ENCODE data around the gene CGB3. TPM values are rescaled to one million over a fixed set of nuclear protein-coding genes. Genes with fewer than 3 reads are reported as not detected.

CGB3 gene
- total RNA-seq, 1 experiment from 2014 or later: 0.46 TPM

- no peak overlapping the region for H3K56ac ChIP-seq (ENCODE audit: insufficient read length, low read depth, low read length)
- WGBS (ENCODE audit: extremely low coverage, insufficient read length, low lambda C conversion rate): no CpG with 5 or more reads among the region's 3 CpGs
- no peak for DNase-seq
- H3K27me3 Mint-ChIP-seq (ENCODE audit: low read depth): no peaks in the 10 kb centered on the region
- H2BK5ac ChIP-seq (ENCODE audit: insufficient read length, low read length): no peak overlapping the region
- H2AK5ac ChIP-seq (ENCODE audit: insufficient read length, low read length): no peak overlapping the region
- no peaks in the 10 kb centered on the region for H3K23me2 ChIP-seq (ENCODE audit: insufficient read length, low read depth, low read length, poor library complexity, severe bottlenecking)
- H3K4me1 ChIP-seq (ENCODE audit: insufficient read depth, low read length): no peaks in the 10 kb centered on the region
- no peak overlapping the region for H3K18ac ChIP-seq (ENCODE audit: insufficient read length, low read depth, low read length)
- H3K79me1 ChIP-seq (ENCODE audit: insufficient read depth, low read depth, low read length, poor library complexity, severe bottlenecking): no peaks in the 10 kb centered on the region
- H3K27ac Mint-ChIP-seq: no peak overlapping the region
- no peak overlapping the region for H3K23ac ChIP-seq (ENCODE audit: insufficient read length, low read depth, low read length)
- no peak overlapping the region for H3K9ac ChIP-seq (ENCODE audit: extremely low read depth, insufficient read length, low read length)
- H2BK120ac ChIP-seq (ENCODE audit: low read depth, low read length, poor library complexity, severe bottlenecking): no peak overlapping the region
- TF ChIP-seq, protein P1, sequence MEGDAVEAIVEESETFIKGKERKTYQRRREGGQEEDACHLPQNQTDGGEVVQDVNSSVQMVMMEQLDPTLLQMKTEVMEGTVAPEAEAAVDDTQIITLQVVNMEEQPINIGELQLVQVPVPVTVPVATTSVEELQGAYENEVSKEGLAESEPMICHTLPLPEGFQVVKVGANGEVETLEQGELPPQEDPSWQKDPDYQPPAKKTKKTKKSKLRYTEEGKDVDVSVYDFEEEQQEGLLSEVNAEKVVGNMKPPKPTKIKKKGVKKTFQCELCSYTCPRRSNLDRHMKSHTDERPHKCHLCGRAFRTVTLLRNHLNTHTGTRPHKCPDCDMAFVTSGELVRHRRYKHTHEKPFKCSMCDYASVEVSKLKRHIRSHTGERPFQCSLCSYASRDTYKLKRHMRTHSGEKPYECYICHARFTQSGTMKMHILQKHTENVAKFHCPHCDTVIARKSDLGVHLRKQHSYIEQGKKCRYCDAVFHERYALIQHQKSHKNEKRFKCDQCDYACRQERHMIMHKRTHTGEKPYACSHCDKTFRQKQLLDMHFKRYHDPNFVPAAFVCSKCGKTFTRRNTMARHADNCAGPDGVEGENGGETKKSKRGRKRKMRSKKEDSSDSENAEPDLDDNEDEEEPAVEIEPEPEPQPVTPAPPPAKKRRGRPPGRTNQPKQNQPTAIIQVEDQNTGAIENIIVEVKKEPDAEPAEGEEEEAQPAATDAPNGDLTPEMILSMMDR (conservative IDR thresholded peaks at IDR 0.05): no peak
- peaks cover 29 to 75% (median 70%) of the 10 kb centered on the region in 3 experiments for H3K36me3 Mint-ChIP-seq (ENCODE audit: insufficient read depth in 1 of 3, low read depth in 3 of 3)
- H2BK15ac ChIP-seq (ENCODE audit: low read depth, low read length): no peak overlapping the region
- no peak overlapping the region for H4K8ac ChIP-seq (replicated peaks; ENCODE audit: insufficient read length, low read depth, low read length)
- H4K91ac ChIP-seq (ENCODE audit: insufficient read length, low read depth, low read length): no peak overlapping the region
- no peak overlapping the region for H2BK20ac ChIP-seq (ENCODE audit: low read depth, low read length, poor library complexity, severe bottlenecking)
- no peaks in the 10 kb centered on the region for H4K20me1 ChIP-seq (ENCODE audit: control insufficient read depth, insufficient read depth, insufficient read length)
- H3K9me3 Mint-ChIP-seq: no peaks in the 10 kb centered on the region; a peak in 1 of 5 replicates
- H3T11ph ChIP-seq (ENCODE audit: low read length): no peak overlapping the region
- H3K4me3 Mint-ChIP-seq: no peak overlapping the region
- H3K27ac ChIP-seq (ENCODE audit: insufficient read length, low read depth, low read length): no peak overlapping the region
- H3K9me3 ChIP-seq (ENCODE audit: control insufficient read depth, low read depth, low read length): no peaks in the 10 kb centered on the region
- no peaks in the 10 kb centered on the region; the same call in 1 of the 2 replicates for H3K79me2 ChIP-seq (ENCODE audit: insufficient read depth, low read length)
- H2BK12ac ChIP-seq (ENCODE audit: insufficient read length, low read depth, low read length): no peak overlapping the region
- no peak overlapping the region for H2AFZ ChIP-seq (ENCODE audit: low read length)
- peaks cover 12 to 13% of the 10 kb centered on the region in 2 experiments for H3K4me1 Mint-ChIP-seq
- H4K5ac ChIP-seq (ENCODE audit: insufficient read length, low read depth, low read length): no peak overlapping the region
- H3K27me3 ChIP-seq (ENCODE audit: insufficient read depth, low read length): no peaks in the 10 kb centered on the region
- no peak overlapping the region for H3K4ac ChIP-seq (ENCODE audit: low read depth, low read length)
- no peak overlapping the region for H3K4me2 ChIP-seq (ENCODE audit: insufficient read depth, insufficient read length, low read length)
- no peak overlapping the region for H3K14ac ChIP-seq (ENCODE audit: insufficient read depth, low read length)
These were observed 37.9 kb downstream of the CGB3 start for GRCh38 chr19:48986211-48986610.
